ENCODE results near the gene UBAP1L. TPM values are rescaled to one million over a fixed set of nuclear protein-coding genes. Genes with fewer than 3 reads are reported as not detected.
"Not testable (repeated sequence)": the region's sequence is repeated elsewhere in the genome, so short reads cannot be mapped to it uniquely, and the experiment has no call there.

The UBAP1L gene
- total RNA-seq, 1 experiment from 2014 or later: 0.06 TPM

DNA sequence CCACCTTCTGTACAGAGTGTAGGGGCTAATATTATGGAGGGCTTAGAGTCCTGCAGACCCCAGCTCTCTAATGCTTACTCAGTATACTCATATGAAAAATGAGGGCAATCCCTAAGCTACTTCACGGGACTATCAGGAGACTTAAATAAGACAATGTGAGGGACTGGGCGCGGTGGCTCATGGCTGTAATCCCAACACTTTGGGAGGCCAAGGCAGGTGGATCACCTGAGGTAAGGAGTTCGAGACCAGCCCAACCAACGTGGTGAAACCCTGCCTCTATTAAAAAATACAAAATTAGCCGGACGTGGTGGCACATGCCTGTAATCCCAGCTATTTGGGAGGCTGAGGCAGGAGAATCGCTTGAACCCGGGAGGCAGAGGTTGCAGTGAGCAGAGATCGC is 15.2 kb downstream of the UBAP1L start:
- DNase-seq (ENCODE audit: low spot score): not testable (repeated sequence)

DNA sequence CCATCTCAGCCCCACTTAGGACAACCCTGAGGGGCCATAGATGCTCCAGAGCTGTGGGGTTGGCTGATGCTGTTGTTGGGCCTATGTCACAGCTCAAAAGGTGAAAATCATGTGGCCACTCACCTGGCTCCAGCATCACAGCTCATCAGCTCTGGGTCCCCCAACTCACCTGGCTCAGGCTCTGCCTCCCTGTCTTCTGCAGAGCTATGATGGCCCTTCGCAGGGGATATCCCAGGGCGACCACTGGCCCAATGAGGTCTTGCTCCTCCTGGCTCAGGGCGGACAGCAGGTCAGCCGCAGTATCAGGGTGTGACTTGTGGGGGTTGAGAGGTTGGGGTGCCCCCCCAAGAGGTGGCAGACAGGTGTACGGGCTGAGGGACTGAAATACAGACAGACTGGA is 15.7 kb downstream of the UBAP1L start:
- no peak for DNase-seq (ENCODE audit: low spot score)

- no peak for DNase-seq (ENCODE audit: low spot score)
Observed at GRCh38 chr15:65097651-65098263, 17.2 kb downstream of the UBAP1L start.

DNA sequence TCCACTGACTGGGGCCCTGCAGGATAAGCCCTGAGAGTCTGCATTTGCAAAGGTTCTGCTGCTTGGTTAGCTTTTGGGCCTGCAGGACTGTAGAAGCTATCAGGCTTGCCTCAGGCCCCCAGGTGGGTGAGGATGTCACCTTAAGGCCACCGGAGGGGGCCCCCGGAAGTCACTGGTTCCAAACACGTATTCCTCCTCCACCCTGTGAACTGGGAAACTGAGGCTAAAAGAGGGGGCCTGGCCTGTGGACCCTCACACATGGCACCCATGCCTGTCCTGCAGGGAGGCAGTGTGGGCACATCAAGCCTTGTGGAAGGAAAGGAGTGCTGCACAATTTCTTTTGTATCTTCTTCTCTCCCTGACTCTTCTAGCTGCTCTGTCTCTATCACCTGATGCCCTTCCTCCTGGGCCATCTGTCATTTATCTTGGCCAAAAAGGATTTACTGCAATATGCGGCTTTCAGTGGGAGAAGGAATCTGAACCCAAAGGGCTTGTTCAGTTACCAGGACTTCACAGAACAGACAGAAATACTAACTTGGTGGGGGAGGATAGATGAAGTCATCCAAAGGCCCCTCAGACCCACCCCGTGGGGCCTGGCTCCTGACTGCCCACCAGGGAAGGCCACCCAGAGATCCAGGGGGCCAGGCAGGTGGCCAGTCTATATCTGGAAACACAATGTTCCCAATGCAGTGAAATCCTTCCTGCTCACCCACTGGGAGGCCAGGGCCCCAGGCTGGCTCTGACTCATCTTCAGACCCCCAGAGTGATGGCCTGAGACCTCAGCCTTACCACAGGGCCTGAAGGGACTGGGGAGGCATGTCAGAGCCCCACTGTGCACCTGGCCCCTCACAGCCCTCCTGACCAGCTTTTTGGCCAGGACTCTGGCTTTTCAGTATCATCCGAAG is 18.3 kb downstream of the UBAP1L start:
- DNase-seq (ENCODE audit: low spot score): no peak

GRCh38 chr15:65095747-65096104 is 19.3 kb downstream of the UBAP1L start:
- DNase-seq (ENCODE audit: low spot score): no peak

GRCh38 chr15:65095011-65095746 is 19.8 kb downstream of the UBAP1L start:
- DNase-seq (ENCODE audit: low spot score): no peak

- DNase-seq (ENCODE audit: low spot score): no peak
Observed at GRCh38 chr15:65094294-65094995, 20.6 kb downstream of the UBAP1L start.

- not testable (repeated sequence) for DNase-seq (ENCODE audit: low spot score)
Observed at GRCh38 chr15:65093793-65094170, 21.2 kb downstream of the UBAP1L start.

DNA sequence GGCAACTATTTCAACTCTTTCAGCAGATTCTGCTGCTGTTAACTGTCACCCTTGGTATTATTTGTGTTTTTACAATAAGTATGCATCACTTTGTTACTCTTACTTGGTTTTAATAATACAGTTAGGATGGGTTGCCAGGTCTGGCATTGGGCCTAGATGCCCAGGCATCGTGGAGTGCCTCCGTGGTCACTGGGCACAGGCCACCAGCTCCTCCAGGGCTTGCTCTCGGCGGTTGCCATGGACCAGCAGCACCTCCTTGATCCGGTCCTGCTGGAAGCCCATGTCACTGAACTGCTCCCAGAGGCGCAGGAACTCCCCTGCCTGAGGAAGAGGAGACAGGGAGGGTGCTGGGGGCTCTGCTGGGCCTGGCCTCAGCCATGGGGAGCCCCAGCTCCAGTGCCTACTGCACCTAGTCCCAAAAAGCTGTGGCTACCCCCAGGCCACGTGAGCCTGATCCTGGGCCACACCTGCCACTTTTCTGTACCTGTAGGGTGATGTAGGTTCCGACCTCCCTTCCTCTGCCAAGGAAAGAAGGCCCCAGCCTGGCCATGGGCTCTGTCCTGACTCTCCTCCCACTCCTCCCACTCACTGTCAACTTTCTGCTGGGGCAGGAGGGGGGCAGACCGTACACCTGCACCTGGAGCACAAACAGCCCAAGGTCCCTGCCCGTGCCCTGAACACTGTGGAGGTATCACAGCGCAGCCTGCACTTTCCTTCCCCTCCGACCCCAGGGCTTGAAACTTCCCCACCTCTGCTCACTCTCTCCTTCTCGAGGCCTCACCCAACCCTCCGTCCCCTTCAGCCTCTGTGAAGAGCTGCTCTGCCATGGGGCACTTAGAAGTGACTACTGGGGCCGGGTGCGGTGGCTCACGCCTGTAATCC is 21.8 kb downstream of the UBAP1L start:
- DNase-seq (ENCODE audit: low spot score): no peak

DNA sequence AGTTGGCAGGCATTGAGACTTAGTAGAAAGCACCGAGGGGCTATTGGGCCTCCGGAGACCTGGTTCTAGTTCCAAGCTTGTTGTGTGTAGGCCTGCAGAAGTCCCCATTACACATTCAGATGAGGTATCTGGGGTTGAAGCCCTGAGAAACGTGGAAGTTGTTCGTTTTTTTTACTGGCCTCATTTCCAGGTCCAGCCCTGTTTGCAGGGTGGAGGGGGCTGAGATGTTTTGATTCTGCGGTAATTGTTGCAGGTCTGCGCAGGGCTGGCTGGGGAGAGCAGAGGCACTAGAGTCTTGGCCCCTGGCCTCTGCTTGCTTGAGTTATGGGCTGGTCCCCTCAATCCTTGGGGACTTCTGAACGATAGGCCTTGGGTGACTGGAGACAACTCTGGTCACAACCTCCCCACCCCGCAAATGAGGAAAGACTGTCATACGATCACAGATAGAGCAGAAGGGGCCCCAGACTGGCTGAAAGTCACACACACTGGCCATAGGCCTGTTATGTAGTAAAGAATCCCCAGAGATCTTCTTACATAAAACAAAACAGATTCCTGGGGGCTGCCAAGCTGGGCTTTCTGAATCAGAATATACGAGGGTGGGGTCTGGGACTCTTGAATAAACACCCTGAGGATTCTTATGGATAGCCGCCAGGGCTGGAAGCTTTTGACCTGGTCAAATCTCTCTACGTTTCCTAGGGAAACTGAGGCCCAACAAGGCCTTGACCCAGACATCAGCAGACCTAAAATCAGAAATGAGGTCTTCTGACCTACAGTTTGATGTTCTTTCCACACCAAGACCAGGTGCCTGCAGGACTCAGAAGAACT is 22.8 kb downstream of the UBAP1L start:
- no peak for DNase-seq (ENCODE audit: low spot score)

- DNase-seq (ENCODE audit: low spot score): no peak
Observed at GRCh38 chr15:65089206-65089824, 25.7 kb downstream of the UBAP1L start.

GRCh38 chr15:65088643-65089021 is 26.4 kb downstream of the UBAP1L start:
- DNase-seq (ENCODE audit: low spot score): no peak

DNA sequence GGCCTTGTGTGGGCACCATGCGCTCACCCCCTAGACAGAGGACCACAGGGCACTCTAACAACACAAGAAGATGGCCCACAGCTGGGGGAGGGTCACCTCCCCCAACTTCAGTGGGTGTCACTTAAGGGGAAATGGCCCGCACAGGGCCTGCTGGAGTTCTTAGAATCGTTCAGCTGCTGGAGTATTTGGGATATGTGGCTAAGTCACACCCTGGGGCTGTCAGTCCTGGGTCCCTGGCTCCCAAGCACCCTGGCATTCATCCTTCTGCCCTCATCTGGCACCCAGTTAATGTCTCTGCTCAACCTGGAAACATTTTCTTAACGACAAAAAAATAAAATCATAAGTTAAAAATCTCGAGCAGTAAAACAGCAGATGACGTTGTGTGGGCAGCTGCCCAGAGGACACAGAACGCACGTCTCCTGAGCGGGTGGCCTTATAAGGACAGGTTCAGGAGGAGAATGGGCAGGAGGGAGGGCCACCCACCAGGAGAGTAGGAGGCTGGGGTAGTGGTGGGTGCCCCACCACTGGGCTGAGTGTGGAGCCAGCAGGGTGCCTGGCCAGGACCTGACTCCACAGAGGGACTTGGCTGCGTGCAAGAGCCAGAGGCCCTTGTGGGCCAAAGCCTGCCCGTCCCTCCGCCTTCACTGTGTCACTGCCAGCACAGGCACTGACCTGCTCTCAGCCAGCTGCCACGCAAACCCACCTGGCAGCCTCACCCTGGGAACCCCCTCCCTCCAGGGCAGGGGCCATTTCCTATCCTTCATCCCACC is 26.9 kb downstream of the UBAP1L start:
- DNase-seq (ENCODE audit: low spot score): no peak

DNA sequence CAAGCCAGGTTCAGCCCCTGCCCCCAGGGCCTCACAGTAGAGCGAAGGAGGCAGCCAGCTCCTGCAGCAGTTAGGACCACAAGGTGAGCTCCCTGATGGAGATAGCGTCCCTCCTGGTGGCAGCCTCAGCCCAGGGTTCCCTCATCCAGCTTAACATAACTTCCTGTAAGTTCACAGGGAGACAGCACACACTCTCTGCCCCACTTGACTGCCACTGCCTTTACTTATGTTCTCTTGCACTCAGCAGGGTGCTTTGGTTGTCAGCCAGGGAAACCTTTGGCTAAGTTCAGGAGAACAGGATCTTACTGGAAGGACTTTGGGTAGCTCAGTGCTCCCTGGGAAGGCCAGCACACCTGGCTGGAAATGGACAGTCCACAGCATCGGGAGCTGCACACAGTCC is 27.6 kb downstream of the UBAP1L start:
- DNase-seq (ENCODE audit: low spot score): no peak

- DNase-seq (ENCODE audit: low spot score): no peak
Observed at GRCh38 chr15:65086680-65087111, 28.3 kb downstream of the UBAP1L start.

DNA sequence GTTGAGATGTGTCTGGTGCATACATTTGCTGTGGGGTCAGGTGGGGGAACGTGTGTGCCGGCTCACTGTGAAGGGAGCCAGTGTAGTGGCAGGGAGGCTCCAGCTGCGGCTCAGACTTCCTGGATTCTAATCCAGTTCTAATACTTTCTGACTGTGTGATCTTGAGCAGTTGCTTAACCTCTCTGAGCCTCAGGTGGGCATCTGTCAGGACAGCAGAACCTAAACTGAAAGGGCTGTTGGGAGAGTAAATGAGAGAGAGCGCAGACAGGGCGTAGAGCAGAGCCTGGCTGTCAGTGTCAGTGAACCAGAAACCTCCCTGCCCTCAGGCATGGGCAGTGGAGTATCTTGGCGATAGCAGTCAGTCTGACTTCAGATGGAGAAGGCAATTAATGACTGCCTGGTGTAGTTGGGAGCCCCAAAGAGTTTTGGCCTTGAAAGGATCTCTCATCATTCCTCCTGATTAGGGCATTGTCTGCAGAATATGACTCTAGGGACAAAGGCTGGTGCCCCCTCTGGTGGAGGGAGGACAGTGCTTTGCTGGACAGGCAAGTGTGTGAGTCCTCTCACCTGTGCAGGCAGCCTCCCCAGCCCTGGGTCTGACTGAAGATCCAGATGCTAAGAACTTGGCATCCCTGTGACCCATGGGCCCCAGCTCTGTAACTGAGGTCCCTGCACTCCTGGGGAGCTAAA is 28.9 kb downstream of the UBAP1L start:
- DNase-seq (ENCODE audit: low spot score): no peak

- no peak for DNase-seq (ENCODE audit: low spot score)
Observed at GRCh38 chr15:65085207-65085753, 29.7 kb downstream of the UBAP1L start.
